ENCODE data around the gene NLRP12. TPM values are rescaled to one million over a fixed set of nuclear protein-coding genes. Genes with fewer than 3 reads are reported as not detected.

NLRP12 gene
- total and polyA plus RNA-seq, 2 donors (not counting 3 experiments of a cell fraction or from before 2014, with no cell fraction given) = 0.46 to 0.73 TPM

GRCh38 chr19:53868091-53868891, 44.2 kb upstream of the NLRP12 start:
- H3K4me3 ChIP-seq (replicated peaks in 1 of 3; ENCODE audit: insufficient read depth in 1 of 3, low read depth in 1 of 3, low read length in 3 of 3) = peak overlapping the region; percentile 52 to 88 (median 82)
- no peaks in the 10 kb centered on the region for H4K20me1 ChIP-seq (replicated peaks; ENCODE audit: control insufficient read depth, extremely low read depth, insufficient read depth, low read length)
- no peak overlapping the region for H2AFZ ChIP-seq (ENCODE audit: low read depth, low read length)
- H3K4me2 ChIP-seq (ENCODE audit: insufficient read depth, low read length) = peak overlapping the region; percentile 66
- FAIRE-seq (no peak), DNase-seq (ENCODE audit: low read depth, low spot score) (peak; percentile 40)
- dilution Hi-C loops (cut with MboI; ENCODE audit: extremely low pct_ligation_motif_present, low sequenced_read_pairs) (no loop called here), intact Hi-C loops (cut with micrococcal nuclease) (loop anchor here (5.0 kb wide), 1 partner anchor 594 kb away; the partner anchor contains the start of gene LENG9)
- POLR2A ChIA-PET = interaction anchor here (0.9 to 1.6 kb wide), 6 partner anchors 10 to 333 kb away, joined by 3 to 7 read pairs (median 4); partner anchors contain the start of genes CNOT3 and RPS9
- peak overlapping the region; percentile 86 for H3K27ac ChIP-seq (ENCODE audit: insufficient read depth, low read depth, low read length)
- TF ChIP-seq JUN (IDR thresholded peaks at IDR 0.05; ENCODE audit: borderline replicate concordance, insufficient read depth, insufficient read length, low read depth) = no peak
- peak; percentile 37 for TF ChIP-seq POLR2A (IDR thresholded peaks at IDR 0.05; ENCODE audit: low read depth, low read length)
- CTCF ChIA-PET = interaction anchor here (0.6 to 3.6 kb wide), 12 partner anchors 9 to 162 kb away, joined by 3 to 29 read pairs (median 4); partner anchors contain the start of gene PRKCG
- H3K79me2 ChIP-seq (ENCODE audit: control insufficient read depth, insufficient read depth, low read length) = peaks cover 27% of the 10 kb centered on the region
- peak overlapping the region; percentile 96 for H3K9ac ChIP-seq (replicated peaks; ENCODE audit: extremely low read depth, insufficient read depth, low read length)
- TSS peak; percentile 71 for BruUV-seq (replicated peaks)
- peaks cover 15% of the 10 kb centered on the region for H3K4me1 ChIP-seq (ENCODE audit: control insufficient read depth, extremely low read depth, insufficient read depth, low read length)
- peaks cover 0 to 2% of the 10 kb centered on the region in 2 experiments for H3K36me3 ChIP-seq (ENCODE audit: control insufficient read depth in 2 of 2, extremely low read depth in 1 of 2, insufficient read depth in 2 of 2, low read length in 2 of 2)
- H3K9me1 ChIP-seq (replicated peaks; ENCODE audit: control insufficient read depth, extremely low read depth, insufficient read depth, low read length) = no peaks in the 10 kb centered on the region
- no peaks in the 10 kb centered on the region for H3K9me3 ChIP-seq (replicated peaks; ENCODE audit: control insufficient read depth, insufficient read depth, low read length)
- H3K27me3 ChIP-seq (ENCODE audit: control insufficient read depth in 2 of 2, insufficient read depth in 2 of 2, low read length in 2 of 2) = no peaks in the 10 kb centered on the region

- peak within 1 kb of the TSS; percentile 52 to 88 (median 82) for H3K4me3 ChIP-seq (replicated peaks in 1 of 3; ENCODE audit: insufficient read depth in 1 of 3, low read depth in 1 of 3, low read length in 3 of 3)
- H3K9ac ChIP-seq (replicated peaks; ENCODE audit: extremely low read depth, insufficient read depth, low read length) = peak within 1 kb of the TSS; percentile 98
- TSS peak; percentile 8 for BruUV-seq (replicated peaks)
- H3K9me1 ChIP-seq (replicated peaks; ENCODE audit: control insufficient read depth, extremely low read depth, insufficient read depth, low read length) = no peaks in the 10 kb centered on the region
- ChIA-PET CTCF (interaction anchor here (0.8 to 3.6 kb wide), 10 partner anchors 12 to 163 kb away, joined by 3 to 29 read pairs (median 5); partner anchors contain the start of gene PRKCG), POLR2A (interaction anchor here (0.9 to 1.6 kb wide), 5 partner anchors 11 to 333 kb away, joined by 3 to 7 read pairs (median 5); partner anchors contain the start of genes CNOT3 and RPS9)
- TF ChIP-seq JUN (IDR thresholded peaks at IDR 0.05; ENCODE audit: borderline replicate concordance, insufficient read depth, insufficient read length, low read depth) (no peak), MAX (IDR thresholded peaks at IDR 0.05; ENCODE audit: insufficient read depth, insufficient read length) (no peak), CTCF (IDR thresholded peaks at IDR 0.05; ENCODE audit: extremely low read depth in 1 of 2, insufficient read depth in 1 of 2, low read depth in 1 of 2, low read length in 2 of 2) (no peak), POLR2AphosphoS5 (IDR thresholded peaks at IDR 0.05; ENCODE audit: insufficient read depth, low read depth, low read length) (peak; percentile 44), MYC (IDR thresholded peaks at IDR 0.05; ENCODE audit: low read depth, low read length) (no peak), EZH2 (IDR thresholded peaks at IDR 0.05; ENCODE audit: borderline replicate concordance, low read depth, low read length, severe bottlenecking) (no peak), POLR2A (IDR thresholded peaks at IDR 0.05; ENCODE audit: low read depth, low read length) (peak; percentile 54)
- no peaks in the 10 kb centered on the region for H3K36me3 ChIP-seq (ENCODE audit: control insufficient read depth in 2 of 2, extremely low read depth in 1 of 2, insufficient read depth in 2 of 2, low read length in 2 of 2)
- peak within 1 kb of the TSS; percentile 78 for H3K4me2 ChIP-seq (ENCODE audit: insufficient read depth, low read length)
- no peaks in the 10 kb centered on the region for H4K20me1 ChIP-seq (replicated peaks; ENCODE audit: control insufficient read depth, extremely low read depth, insufficient read depth, low read length)
- H2AFZ ChIP-seq (ENCODE audit: low read depth, low read length) = peak within 1 kb of the TSS; percentile 18
- dilution Hi-C loops (cut with MboI; ENCODE audit: extremely low pct_ligation_motif_present, low sequenced_read_pairs) = no loop called here
- intact Hi-C loops (cut with micrococcal nuclease) = loop anchor here (1.0 to 5.0 kb wide), 10 partner anchors 12 to 595 kb away; partner anchors contain the start of genes CNOT3 and LENG9
- peaks cover 24% of the 10 kb centered on the region for H3K79me2 ChIP-seq (ENCODE audit: control insufficient read depth, insufficient read depth, low read length)
- DNase-seq (ENCODE audit: low read depth, low spot score) = peak; percentile 99
- H3K4me1 ChIP-seq (ENCODE audit: control insufficient read depth, extremely low read depth, insufficient read depth, low read length) = peaks cover 15% of the 10 kb centered on the region
- H3K9me3 ChIP-seq (replicated peaks; ENCODE audit: control insufficient read depth, insufficient read depth, low read length) = no peaks in the 10 kb centered on the region
- FAIRE-seq = peak; percentile 95
- peak within 1 kb of the TSS; percentile 100 for H3K27ac ChIP-seq (ENCODE audit: insufficient read depth, low read depth, low read length)
- H3K27me3 ChIP-seq (ENCODE audit: control insufficient read depth in 2 of 2, insufficient read depth in 2 of 2, low read length in 2 of 2) = no peaks in the 10 kb centered on the region
These were observed 43.3 kb upstream of the NLRP12 start, which contains the start of gene MYADM for GRCh38 chr19:53867225-53868090. Gene MYADM, plus strand, starts transcription at chr19:53867883. Its CDS starts 5,647 bp downstream, at chr19:53873530.
